GM20000 (cell line): ENCODE data around the gene HSF4.

Experiments used
- DNase-seq: peaks from one replicate; pipeline ENCODE4 v3.0.0; 2012; ENCODE audit warnings: low spot score
- CTCF ChIP-seq: IDR thresholded peaks from 2 replicates; pipeline ENCODE4 v1.5.1; 2012; ENCODE audit warnings: mild to moderate bottlenecking, control low read depth; ENCODE audit errors: extremely low read depth, missing control alignments

The HSF4 gene

GRCh38 chr16:67157106-67157748 is 7.3 kb upstream of the HSF4 start:
- DNase-seq, result no peak
- no peak for TF ChIP-seq CTCF

DNA sequence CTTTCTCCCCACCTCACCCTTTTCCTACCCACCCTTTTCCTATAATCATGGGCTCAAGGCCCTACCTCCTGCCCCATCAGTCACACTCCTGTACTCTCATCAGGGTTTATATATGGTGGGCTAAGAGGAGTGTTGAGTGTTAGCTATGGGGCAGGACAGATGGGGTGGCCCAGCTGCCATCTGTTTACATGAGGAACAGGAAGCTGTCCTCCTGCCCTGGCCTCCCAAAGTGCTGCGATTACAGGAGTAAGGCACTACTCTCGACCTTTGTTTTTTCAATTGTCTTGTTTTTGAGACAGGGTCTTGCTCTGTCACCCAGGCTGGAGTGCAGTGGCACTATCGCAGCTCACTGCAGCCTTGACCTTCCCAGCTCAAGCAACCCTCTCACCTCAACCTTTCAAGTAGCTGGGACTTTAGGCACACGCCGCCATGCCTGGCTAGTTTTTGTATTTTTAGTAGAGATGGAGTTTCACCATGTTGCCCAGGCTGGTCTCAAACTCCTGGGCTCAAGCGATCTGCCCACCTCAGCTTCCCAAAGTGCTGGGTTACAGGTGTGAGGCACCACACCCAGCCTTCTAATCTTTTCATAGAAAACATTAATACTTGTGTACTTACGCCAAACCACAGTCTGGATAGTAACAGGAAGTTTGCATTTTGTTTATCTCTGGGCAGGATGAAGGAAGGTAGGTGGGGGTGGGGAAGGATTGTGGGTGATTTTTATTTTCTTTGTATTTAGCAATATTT is 6.5 kb upstream of the HSF4 start:
- no peak for DNase-seq
- no peak for TF ChIP-seq CTCF

DNA sequence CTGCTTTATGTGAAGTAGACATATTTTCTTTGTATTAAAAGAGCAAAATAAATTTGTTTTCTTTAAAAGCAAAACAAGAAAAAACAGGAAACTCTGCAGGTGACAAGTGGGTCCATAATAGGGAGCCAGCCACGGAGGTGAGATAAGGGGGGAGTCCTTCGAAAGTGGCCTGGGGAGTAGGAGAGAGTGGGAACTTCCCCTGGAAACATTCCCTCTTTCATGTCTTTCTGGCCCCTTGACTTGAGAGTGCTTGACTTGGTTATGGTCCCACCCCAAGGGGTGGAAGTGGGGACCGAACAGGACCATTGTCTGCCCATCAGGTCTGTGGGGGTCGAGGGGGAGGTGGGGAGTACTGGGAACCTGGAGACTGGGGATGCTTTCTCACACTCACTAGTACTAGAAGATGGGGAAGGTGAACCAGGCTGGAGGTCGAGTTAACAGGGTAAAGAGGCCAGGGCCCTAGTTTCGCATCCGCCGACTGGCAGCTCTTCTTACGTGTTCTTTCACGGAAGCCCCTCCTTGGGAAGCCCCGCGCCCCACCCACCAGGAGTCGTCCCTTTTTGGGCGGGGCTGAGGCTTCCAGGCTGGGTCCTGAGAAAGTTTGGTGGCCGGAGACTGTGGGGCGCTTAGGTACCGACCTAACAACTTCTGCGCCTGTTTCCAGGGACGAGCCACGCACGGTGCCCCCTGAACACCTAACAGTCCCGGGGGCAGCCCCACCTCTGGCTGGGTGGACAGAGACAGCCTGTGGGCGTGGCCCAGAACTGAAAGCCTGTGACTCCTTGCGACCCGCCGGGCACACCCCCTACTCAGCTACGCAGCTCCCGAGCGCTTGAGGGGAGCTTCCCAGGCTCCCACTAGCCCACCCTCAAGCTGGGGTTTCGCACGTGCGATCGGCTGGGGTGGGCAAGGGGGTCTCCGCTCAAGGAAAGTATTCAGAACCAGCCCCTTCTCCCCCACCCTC is 5.6 kb upstream of the HSF4 start:
- peak; percentile 88 for DNase-seq

DNA sequence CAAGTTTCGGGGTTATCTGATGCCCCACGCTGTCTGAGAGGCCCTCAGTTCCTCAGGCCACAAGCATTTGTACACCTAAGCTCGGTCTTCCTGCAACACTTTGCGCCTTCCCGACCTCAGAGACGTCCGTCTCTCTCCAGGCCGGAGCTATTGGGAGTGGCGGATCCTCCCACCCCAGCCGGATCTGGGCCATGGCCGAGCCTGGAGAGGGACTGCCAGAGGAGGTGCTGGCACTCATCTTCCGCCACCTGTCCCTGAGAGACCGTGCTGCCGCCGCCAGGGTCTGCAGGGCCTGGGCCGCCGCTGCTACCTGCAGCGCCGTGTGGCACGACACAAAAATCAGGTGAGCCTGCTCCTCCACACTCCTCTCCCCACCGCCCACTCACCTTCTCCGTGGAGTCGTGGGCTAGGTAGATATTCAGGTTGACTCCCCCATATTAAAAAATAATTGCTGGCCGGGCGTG is 2.9 kb upstream of the HSF4 start:
- no peak for TF ChIP-seq CTCF
- DNase-seq, result no peak

More for the DNA sequence above, 5.6 kb upstream of the HSF4 start:
- TF ChIP-seq CTCF, result no peak

- TF ChIP-seq CTCF, result no peak
- no peak for DNase-seq
Measured at GRCh38 chr16:67162506-67163163, 1.9 kb upstream of the HSF4 start.

GRCh38 chr16:67163164-67163998 is 1.2 kb upstream of the HSF4 start:
- DNase-seq, result peak; percentile 67
- TF ChIP-seq CTCF, result no peak
